ENCODE data around the gene MFSD6L.

Gene MFSD6L

GRCh38 chr17:8821446-8822105, 22.4 kb upstream of the MFSD6L start:
- TF ChIP-seq CTCF (IDR thresholded peaks at IDR 0.05), result no peak
- H3K36me3 ChIP-seq (ENCODE audit: control insufficient read depth, insufficient read depth, low read length), result no peaks in the 10 kb centered on the region
- H3K27me3 ChIP-seq (ENCODE audit: control insufficient read depth, insufficient read depth, low read length), result no peaks in the 10 kb centered on the region
- H3K9me3 ChIP-seq (ENCODE audit: control insufficient read depth, low read length), result no peaks in the 10 kb centered on the region
- no peak overlapping the region for H3K9ac ChIP-seq
- H2AFZ ChIP-seq, result no peak overlapping the region
- no peak overlapping the region for H3K27ac ChIP-seq
- no peak overlapping the region for H3K4me3 ChIP-seq (ENCODE audit: low read depth, low read length)
- H3K79me2 ChIP-seq, result no peaks in the 10 kb centered on the region
- H3K4me2 ChIP-seq (ENCODE audit: low read length), result no peak overlapping the region
- H3K4me1 ChIP-seq, result no peaks in the 10 kb centered on the region

DNA sequence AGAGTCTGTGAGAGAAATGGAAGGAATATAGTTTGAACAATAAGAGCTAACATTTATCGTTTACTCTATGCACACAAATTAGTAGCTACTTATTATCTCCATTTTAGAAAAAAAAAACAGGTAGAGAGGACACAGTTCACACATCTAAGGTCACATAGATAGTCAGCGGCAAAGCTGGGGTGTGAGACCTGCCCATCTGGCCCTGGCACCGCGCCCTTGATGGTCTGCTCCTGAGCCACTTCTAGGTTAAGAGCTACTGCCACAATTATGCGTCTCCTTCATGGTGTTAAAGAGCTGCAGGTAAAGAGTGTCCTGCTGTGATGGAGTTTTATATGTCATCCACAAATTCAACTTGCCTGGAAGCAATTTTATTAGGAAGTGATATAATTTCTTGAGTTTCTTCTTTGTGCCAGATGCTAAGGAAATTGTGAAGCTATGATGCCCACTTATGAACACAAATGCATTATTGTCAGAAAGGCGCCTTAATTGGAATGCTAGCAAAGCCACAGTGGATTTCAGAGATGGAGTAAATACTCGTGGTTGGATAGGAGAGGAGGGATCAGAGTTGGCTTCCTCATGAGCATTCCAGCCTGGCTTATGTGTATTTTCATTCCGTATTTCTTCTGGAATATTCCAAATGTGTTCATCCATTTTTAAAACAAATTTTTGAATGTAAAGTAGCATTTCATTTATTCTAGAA, 21.3 kb upstream of the MFSD6L start:
- Histone ChIP-seq H3K36me3 (ENCODE audit: control insufficient read depth, insufficient read depth, low read length) (no peaks in the 10 kb centered on the region), H3K4me3 (ENCODE audit: low read depth, low read length) (no peak overlapping the region), H3K4me2 (ENCODE audit: low read length) (no peak overlapping the region), H3K27ac (no peak overlapping the region), H2AFZ (no peak overlapping the region), H3K9ac (no peak overlapping the region), H3K27me3 (ENCODE audit: control insufficient read depth, insufficient read depth, low read length) (no peaks in the 10 kb centered on the region), H3K4me1 (no peaks in the 10 kb centered on the region), H3K9me3 (ENCODE audit: control insufficient read depth, low read length) (no peaks in the 10 kb centered on the region), H3K79me2 (no peaks in the 10 kb centered on the region)
- TF ChIP-seq CTCF (IDR thresholded peaks at IDR 0.05), result no peak

GRCh38 chr17:8818654-8819330, 19.6 kb upstream of the MFSD6L start:
- H3K27me3 ChIP-seq (ENCODE audit: control insufficient read depth, insufficient read depth, low read length), result no peaks in the 10 kb centered on the region
- no peaks in the 10 kb centered on the region for H3K4me1 ChIP-seq
- H3K36me3 ChIP-seq (ENCODE audit: control insufficient read depth, insufficient read depth, low read length), result no peaks in the 10 kb centered on the region
- H3K4me2 ChIP-seq (ENCODE audit: low read length), result no peak overlapping the region
- TF ChIP-seq CTCF (IDR thresholded peaks at IDR 0.05), result no peak
- no peak overlapping the region for H2AFZ ChIP-seq
- no peak overlapping the region for H3K4me3 ChIP-seq (ENCODE audit: low read depth, low read length)
- no peaks in the 10 kb centered on the region for H3K79me2 ChIP-seq
- H3K9ac ChIP-seq, result no peak overlapping the region
- H3K27ac ChIP-seq, result no peak overlapping the region
- no peaks in the 10 kb centered on the region for H3K9me3 ChIP-seq (ENCODE audit: control insufficient read depth, low read length)

GRCh38 chr17:8818047-8818446, 18.9 kb upstream of the MFSD6L start:
- Histone ChIP-seq H3K9ac (no peak overlapping the region), H3K27me3 (ENCODE audit: control insufficient read depth, insufficient read depth, low read length) (no peaks in the 10 kb centered on the region), H3K4me1 (no peaks in the 10 kb centered on the region), H3K36me3 (ENCODE audit: control insufficient read depth, insufficient read depth, low read length) (no peaks in the 10 kb centered on the region), H2AFZ (no peak overlapping the region), H3K4me2 (ENCODE audit: low read length) (no peak overlapping the region), H3K79me2 (no peaks in the 10 kb centered on the region), H3K4me3 (ENCODE audit: low read depth, low read length) (no peak overlapping the region), H3K27ac (no peak overlapping the region), H3K9me3 (ENCODE audit: control insufficient read depth, low read length) (no peaks in the 10 kb centered on the region)
- TF ChIP-seq CTCF (IDR thresholded peaks at IDR 0.05), result no peak
